ENCODE measurements around the gene SATB2.

GRCh38 chr2:199444749-199445148 lies 13.0 kb downstream of the SATB2 start:
- TF ChIP-seq CTCF (IDR thresholded peaks at IDR 0.05) = no peak
- no peak for TF ChIP-seq ZFX (IDR thresholded peaks at IDR 0.05; ENCODE audit: borderline replicate concordance)
